Measurements from ENCODE around the gene ABI3BP.

The ABI3BP gene

GRCh38 chr3:100973594-100973993 lies 19.6 kb downstream of the ABI3BP start:
- Histone ChIP-seq H3K4me1 (ENCODE audit: insufficient read depth, low read length) (no peaks in the 10 kb centered on the region), H3K9ac (ENCODE audit: low read depth, low read length) (no peak overlapping the region), H3K36me3 (ENCODE audit: insufficient read depth, low read length) (no peaks in the 10 kb centered on the region), H3K9me3 (ENCODE audit: control insufficient read depth, insufficient read depth, low read length) (no peaks in the 10 kb centered on the region)

GRCh38 chr3:100972867-100973266 lies 20.4 kb downstream of the ABI3BP start:
- no peaks in the 10 kb centered on the region for H3K4me1 ChIP-seq (ENCODE audit: insufficient read depth, low read length)
- H3K36me3 ChIP-seq (ENCODE audit: insufficient read depth, low read length) = no peaks in the 10 kb centered on the region
- H3K9ac ChIP-seq (ENCODE audit: low read depth, low read length) = no peak overlapping the region
- no peaks in the 10 kb centered on the region for H3K9me3 ChIP-seq (ENCODE audit: control insufficient read depth, insufficient read depth, low read length)

- Histone ChIP-seq H3K9ac (ENCODE audit: low read depth, low read length) (no peak overlapping the region), H3K9me3 (ENCODE audit: control insufficient read depth, insufficient read depth, low read length) (no peaks in the 10 kb centered on the region), H3K36me3 (ENCODE audit: insufficient read depth, low read length) (no peaks in the 10 kb centered on the region), H3K4me1 (ENCODE audit: insufficient read depth, low read length) (no peaks in the 10 kb centered on the region)
These were observed 20.8 kb downstream of the ABI3BP start for GRCh38 chr3:100972301-100972844.

- H3K9me3 ChIP-seq (ENCODE audit: control insufficient read depth, insufficient read depth, low read length) = no peaks in the 10 kb centered on the region
- H3K4me1 ChIP-seq (ENCODE audit: insufficient read depth, low read length) = no peaks in the 10 kb centered on the region
- no peak overlapping the region for H3K9ac ChIP-seq (ENCODE audit: low read depth, low read length)
- H3K36me3 ChIP-seq (ENCODE audit: insufficient read depth, low read length) = no peaks in the 10 kb centered on the region
These were observed 21.4 kb downstream of the ABI3BP start for GRCh38 chr3:100971798-100972197.

- no peaks in the 10 kb centered on the region for H3K4me1 ChIP-seq (ENCODE audit: insufficient read depth, low read length)
These were observed 22.7 kb downstream of the ABI3BP start for GRCh38 chr3:100970477-100970990.

GRCh38 chr3:100968932-100969906 lies 24.0 kb downstream of the ABI3BP start:
- no peaks in the 10 kb centered on the region for H3K9me3 ChIP-seq (ENCODE audit: control insufficient read depth, insufficient read depth, low read length)
- H3K4me1 ChIP-seq (ENCODE audit: insufficient read depth, low read length) = no peaks in the 10 kb centered on the region
- no peak overlapping the region for H3K9ac ChIP-seq (ENCODE audit: low read depth, low read length)
- no peaks in the 10 kb centered on the region for H3K36me3 ChIP-seq (ENCODE audit: insufficient read depth, low read length)

More at GRCh38 chr3:100970477-100970990, 22.7 kb downstream of the ABI3BP start:
- Histone ChIP-seq H3K9ac (ENCODE audit: low read depth, low read length) (no peak overlapping the region), H3K36me3 (ENCODE audit: insufficient read depth, low read length) (no peaks in the 10 kb centered on the region), H3K9me3 (ENCODE audit: control insufficient read depth, insufficient read depth, low read length) (no peaks in the 10 kb centered on the region)

GRCh38 chr3:100966807-100967206 lies 26.4 kb downstream of the ABI3BP start:
- Histone ChIP-seq H3K36me3 (ENCODE audit: insufficient read depth, low read length) (no peaks in the 10 kb centered on the region), H3K9me3 (ENCODE audit: control insufficient read depth, insufficient read depth, low read length) (no peaks in the 10 kb centered on the region), H3K9ac (ENCODE audit: low read depth, low read length) (no peak overlapping the region), H3K4me1 (ENCODE audit: insufficient read depth, low read length) (no peaks in the 10 kb centered on the region)

- H3K9ac ChIP-seq (ENCODE audit: low read depth, low read length) = no peak overlapping the region
- H3K36me3 ChIP-seq (ENCODE audit: insufficient read depth, low read length) = no peaks in the 10 kb centered on the region
- H3K4me1 ChIP-seq (ENCODE audit: insufficient read depth, low read length) = no peaks in the 10 kb centered on the region
- no peaks in the 10 kb centered on the region for H3K9me3 ChIP-seq (ENCODE audit: control insufficient read depth, insufficient read depth, low read length)
These were observed 27.2 kb downstream of the ABI3BP start for GRCh38 chr3:100966049-100966491.

- H3K4me1 ChIP-seq (ENCODE audit: insufficient read depth, low read length) = no peaks in the 10 kb centered on the region
- no peaks in the 10 kb centered on the region for H3K36me3 ChIP-seq (ENCODE audit: insufficient read depth, low read length)
- no peaks in the 10 kb centered on the region for H3K9me3 ChIP-seq (ENCODE audit: control insufficient read depth, insufficient read depth, low read length)
- no peak overlapping the region for H3K9ac ChIP-seq (ENCODE audit: low read depth, low read length)
These were observed 30.2 kb downstream of the ABI3BP start for GRCh38 chr3:100963041-100963440.

- Histone ChIP-seq H3K4me1 (ENCODE audit: insufficient read depth, low read length) (no peaks in the 10 kb centered on the region), H3K9me3 (ENCODE audit: control insufficient read depth, insufficient read depth, low read length) (no peaks in the 10 kb centered on the region), H3K9ac (ENCODE audit: low read depth, low read length) (no peak overlapping the region), H3K36me3 (ENCODE audit: insufficient read depth, low read length) (no peaks in the 10 kb centered on the region)
These were observed 35.8 kb downstream of the ABI3BP start for GRCh38 chr3:100957261-100957986.

GRCh38 chr3:100956276-100956675 lies 36.9 kb downstream of the ABI3BP start:
- no peaks in the 10 kb centered on the region for H3K9me3 ChIP-seq (ENCODE audit: control insufficient read depth, insufficient read depth, low read length)
- no peaks in the 10 kb centered on the region for H3K4me1 ChIP-seq (ENCODE audit: insufficient read depth, low read length)
- H3K36me3 ChIP-seq (ENCODE audit: insufficient read depth, low read length) = no peaks in the 10 kb centered on the region
- no peak overlapping the region for H3K9ac ChIP-seq (ENCODE audit: low read depth, low read length)

GRCh38 chr3:100954990-100955389 lies 38.2 kb downstream of the ABI3BP start:
- Histone ChIP-seq H3K9ac (ENCODE audit: low read depth, low read length) (no peak overlapping the region), H3K9me3 (ENCODE audit: control insufficient read depth, insufficient read depth, low read length) (no peaks in the 10 kb centered on the region), H3K4me1 (ENCODE audit: insufficient read depth, low read length) (no peaks in the 10 kb centered on the region), H3K36me3 (ENCODE audit: insufficient read depth, low read length) (no peaks in the 10 kb centered on the region)

GRCh38 chr3:100954199-100954935 lies 38.9 kb downstream of the ABI3BP start:
- Histone ChIP-seq H3K36me3 (ENCODE audit: insufficient read depth, low read length) (no peaks in the 10 kb centered on the region), H3K9me3 (ENCODE audit: control insufficient read depth, insufficient read depth, low read length) (no peaks in the 10 kb centered on the region), H3K9ac (ENCODE audit: low read depth, low read length) (no peak overlapping the region), H3K4me1 (ENCODE audit: insufficient read depth, low read length) (no peaks in the 10 kb centered on the region)

- no peak overlapping the region for H3K9ac ChIP-seq (ENCODE audit: low read depth, low read length)
- H3K4me1 ChIP-seq (ENCODE audit: insufficient read depth, low read length) = no peaks in the 10 kb centered on the region
- no peaks in the 10 kb centered on the region for H3K36me3 ChIP-seq (ENCODE audit: insufficient read depth, low read length)
- no peaks in the 10 kb centered on the region for H3K9me3 ChIP-seq (ENCODE audit: control insufficient read depth, insufficient read depth, low read length)
These were observed 40.1 kb downstream of the ABI3BP start for GRCh38 chr3:100953103-100953502.
